ENCODE data around the gene LRSAM1.

- TF ChIP-seq CTCF (IDR thresholded peaks at IDR 0.05) (no peak), POLR2A (IDR thresholded peaks at IDR 0.05) (no peak), EP300 (IDR thresholded peaks at IDR 0.05) (no peak)
These were observed 40.2 kb downstream of the LRSAM1 start for GRCh38 chr9:127491516-127491915.
